Cardiac septum (tissue), 1 donor: ENCODE results near the gene EIF2AK2. TPM values are rescaled to one million over a fixed set of nuclear protein-coding genes. Genes with fewer than 3 reads are reported as not detected.
"Not testable (repeated sequence)": the region's sequence is repeated elsewhere in the genome, so short reads cannot be mapped to it uniquely, and the experiment has no call there.

ENCODE experiments used
- DNase-seq: peaks from one replicate; pipeline ENCODE4 v3.0.0-alpha.2; 2020; ENCODE audit warnings: low spot score
- intact Hi-C: fragments of 100-400 bp; cut with DNase I; formaldehyde crosslinking; loops from one replicate; pipeline ENCODE4 v1.14.0; 2022
- long read RNA-seq: library from polyadenylated mRNA; unstranded; transcript quantifications from one replicate; pipeline ENCODE4 v2.0.0, GENCODE V29; 2021
- total RNA-seq: library from RNA; stranded (reverse); fragmentation: NEBNext Ultra II Directional; extraction: Animal tissue kit (Norgen Biotek cat#: 25700); gene quantifications from one replicate; pipeline ENCODE4 v1.2.1, GENCODE V29; 2021
- donor health status: DM: no; HTN: no; CAD: no.

Gene EIF2AK2
- 17.9 TPM for total RNA-seq
- long read RNA-seq, full-length matches to known transcripts = 9 of 28 reads
- long read RNA-seq, partial matches to known transcripts = 9 of 28 reads
- long read RNA-seq, other reads (novel, unspliced or antisense) = 10 of 28 reads

DNA sequence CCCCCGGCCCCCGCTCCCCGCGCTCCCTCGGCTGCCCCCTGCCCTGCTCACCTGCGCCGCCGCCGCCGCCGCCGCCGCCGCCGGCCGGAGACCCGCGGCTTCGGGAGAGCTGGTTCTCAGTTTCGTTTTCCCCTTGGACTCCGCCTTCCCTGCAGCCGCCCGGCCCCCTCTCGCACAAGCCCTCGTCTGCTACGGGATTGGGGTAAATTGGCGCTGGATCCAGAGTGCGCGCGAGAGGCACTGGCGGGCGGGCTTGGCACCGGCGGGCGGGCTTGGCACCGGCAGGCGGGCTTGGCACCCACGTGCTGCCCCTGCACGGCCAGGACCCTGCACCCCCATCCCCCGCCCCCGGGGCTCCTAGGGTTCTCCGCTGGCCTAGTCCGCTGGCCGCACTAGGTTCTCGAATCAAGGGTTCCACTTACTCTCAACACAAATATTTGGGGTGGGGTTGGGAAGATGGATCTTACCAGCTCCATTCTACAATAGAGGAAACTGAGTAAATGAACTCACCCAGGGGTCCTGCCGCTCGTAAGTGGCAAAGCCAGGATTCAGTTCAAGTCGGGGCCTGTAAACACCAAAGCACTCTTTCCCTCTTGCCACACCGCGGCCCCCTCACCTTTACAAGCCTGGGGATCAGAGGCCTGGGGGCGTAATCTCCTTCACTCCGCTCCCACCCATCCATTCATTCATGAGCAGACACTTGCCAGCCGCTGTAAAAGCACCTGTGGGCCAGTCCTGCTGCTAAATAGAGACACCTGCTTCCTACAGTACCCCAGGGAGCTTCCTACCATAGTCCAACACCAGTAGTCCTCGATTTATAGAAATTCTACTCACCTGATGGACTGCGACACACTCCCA, at the start of gene EIF2AK2:
TSS of gene EIF2AK2 (minus strand) at position 124 of the 858 bp plus-strand sequence. CDS start 9,174 bp downstream, outside the sequence.
- intact Hi-C loops = no loop called here
- DNase-seq = peak; percentile 92

DNA sequence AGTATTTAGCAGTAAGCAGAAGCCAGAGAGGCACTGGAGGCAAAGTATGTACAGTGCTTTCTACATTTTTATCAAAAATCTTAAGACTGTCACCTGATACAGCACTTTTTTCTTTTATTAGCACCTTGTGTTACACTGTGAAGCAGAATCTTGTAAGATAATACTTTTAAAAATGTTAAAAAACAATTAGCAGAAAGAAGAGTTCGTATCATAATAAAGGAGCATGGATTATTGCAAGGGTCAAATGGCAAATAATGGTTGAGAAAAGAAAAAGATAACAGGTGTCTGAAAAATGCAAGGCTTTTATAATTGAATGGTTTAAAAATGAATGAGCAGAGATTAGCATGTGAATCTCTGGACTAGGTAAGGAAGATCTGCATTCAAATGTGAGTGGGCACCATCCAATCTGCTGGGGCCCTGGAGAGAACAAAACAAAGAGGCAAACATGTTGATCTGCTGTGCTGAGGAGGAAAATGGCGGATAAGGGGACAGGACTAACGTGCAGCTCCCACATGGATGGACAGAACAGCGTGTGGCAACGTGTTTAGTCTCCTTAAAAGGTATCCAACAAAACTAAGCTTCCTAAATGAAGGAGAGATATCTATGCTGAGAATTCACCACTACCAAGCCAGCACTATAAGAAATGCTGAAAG, 49.0 kb upstream of the EIF2AK2 start:
- intact Hi-C loops = no loop called here
- DNase-seq = no peak

DNA sequence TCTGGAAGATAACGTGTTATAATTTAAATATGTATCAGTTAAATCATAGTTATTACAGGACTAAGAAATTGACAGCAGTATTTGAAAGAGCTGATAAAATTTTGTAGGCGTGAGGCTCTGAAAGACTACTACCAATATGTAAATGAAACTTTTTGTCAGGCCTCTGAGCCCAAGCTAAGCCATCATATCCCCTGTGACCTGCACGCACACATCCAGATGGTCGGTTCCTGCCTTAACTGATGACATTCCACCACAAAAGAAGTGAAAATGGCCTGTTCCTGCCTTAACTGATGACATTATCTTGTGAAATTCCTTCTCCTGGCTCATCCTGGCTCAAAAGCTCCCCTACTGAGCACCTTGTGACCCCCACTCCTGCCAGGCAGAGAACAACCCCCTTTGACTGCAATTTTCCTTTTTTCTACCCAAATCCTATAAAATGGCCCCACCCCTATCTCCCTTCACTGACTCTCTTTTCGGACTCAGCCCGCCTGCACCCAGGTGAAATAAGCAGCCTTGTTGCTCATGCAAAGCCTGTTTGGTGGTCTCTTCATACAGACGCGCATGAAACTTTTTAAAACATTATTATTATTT, 48.4 kb upstream of the EIF2AK2 start:
- intact Hi-C loops, DNase-seq: not testable (repeated sequence)

DNA sequence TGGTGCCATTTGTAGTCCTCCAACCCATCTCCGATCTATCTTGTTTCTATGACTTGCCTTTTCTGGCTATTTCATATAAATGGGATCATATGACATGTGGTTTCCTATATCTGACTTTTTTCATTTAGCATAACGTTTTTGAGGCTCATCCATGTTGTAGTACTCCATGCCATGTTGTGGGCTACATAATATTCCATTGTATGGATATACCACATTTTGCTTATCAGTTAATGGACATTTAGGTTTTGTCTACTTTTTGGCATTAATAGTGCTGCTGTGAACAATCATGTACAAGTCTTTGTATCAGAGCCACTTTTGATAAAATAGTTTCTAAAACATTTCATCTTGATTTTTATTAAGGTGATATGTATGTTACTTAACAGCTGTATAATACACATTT, 46.9 kb upstream of the EIF2AK2 start:
- intact Hi-C loops = no loop called here
- DNase-seq = no peak

DNA sequence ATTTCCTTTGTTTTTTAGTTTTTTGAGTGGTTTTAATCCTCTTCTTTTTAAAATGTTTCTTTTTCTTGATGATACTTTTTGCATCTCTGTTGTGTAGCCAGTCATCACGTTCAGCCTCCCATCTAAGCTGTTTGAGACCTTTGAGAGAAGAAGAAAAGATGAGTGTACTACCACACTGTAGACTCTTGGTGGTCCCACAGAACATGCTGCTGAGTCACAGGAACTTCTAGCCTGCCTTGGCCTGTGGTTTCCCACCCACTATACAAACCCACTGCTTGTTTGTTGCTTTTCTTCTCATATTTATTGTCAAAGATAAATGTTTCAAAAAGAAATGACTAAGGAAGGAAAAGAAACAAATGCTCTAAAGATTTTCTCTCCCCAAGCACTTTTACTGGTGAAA, 45.0 kb upstream of the EIF2AK2 start:
- no peak for DNase-seq
- intact Hi-C loops = no loop called here

DNA sequence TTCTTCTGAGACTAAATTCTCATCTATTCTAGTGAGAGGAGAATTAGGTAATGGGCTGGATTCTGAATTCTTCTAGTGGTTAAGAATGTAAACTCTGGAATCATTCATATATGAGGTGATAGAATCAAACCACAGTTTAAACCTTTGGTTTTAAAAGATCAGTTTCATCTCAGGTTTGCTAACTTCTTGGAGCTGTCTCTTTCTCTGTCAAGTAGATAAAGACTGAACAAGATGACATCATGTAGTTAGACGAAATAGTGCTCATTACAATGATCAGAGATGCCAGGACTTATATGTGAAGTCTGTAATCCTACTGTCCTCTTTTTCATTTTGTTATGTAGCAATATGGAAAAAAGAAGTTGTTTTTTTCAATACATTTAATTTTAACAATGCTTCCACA, 44.4 kb upstream of the EIF2AK2 start:
- no peak for DNase-seq
- intact Hi-C loops = no loop called here

DNA sequence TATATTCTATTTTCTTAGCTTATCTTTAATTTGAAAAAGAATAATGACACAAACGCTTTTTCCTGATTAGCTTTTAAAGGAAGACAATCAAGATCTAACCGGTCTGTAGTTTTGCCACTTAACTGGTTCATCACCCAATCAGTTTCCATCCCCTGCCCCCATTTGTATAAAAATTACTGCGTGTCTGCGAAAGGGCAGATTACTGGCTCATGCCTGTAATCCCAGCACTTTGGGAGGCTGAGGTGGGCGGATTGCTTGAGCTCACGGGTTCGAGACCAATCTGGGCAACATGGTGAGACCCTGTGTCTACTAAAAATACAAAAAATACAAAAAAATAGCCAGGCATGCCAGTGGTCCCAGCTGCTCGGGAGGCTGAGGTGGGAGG, 41.9 kb upstream of the EIF2AK2 start:
- intact Hi-C loops = no loop called here
- no peak for DNase-seq

DNA sequence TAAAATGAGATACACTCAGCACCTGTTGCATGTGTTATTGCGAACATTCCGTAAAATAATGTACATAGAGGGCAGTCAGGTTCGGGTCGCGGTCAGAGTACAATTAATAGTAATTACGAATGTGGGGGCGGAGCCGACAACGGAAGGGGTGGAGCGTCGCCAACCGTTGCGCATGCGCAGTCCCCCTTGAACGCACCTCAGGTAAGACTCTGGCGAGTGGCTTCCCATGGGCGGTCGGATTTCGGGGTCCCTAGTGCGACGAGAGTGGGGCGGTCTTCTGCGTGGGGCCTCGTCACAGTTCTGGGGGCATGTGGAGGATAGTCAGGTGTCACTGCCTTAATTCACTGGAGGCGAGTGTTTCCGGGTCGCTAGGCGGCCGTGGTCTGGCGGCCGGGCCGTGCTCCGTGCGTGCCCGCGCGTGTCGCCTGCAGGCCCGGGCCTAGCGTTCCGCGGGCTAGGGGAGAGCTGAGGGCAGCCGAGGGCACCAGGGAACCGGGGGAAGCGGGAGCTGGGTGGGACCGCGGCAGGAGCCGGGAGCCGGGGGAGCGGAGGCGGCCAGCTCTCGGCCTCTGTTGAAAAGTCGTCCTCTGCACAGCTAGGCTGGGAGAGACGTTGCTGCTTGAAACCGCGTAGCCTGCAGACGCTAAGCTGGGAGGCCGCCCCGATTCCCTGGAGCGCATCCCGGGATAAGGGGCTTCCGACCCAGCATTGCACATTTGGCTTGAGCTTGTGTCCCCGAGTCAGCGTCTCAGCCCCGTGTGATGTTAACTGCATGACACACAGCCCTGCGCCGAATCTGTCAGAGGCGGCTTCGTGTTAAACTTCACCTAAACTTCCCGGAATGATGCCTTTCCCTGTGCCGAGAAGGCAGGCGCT, 39.8 kb upstream of the EIF2AK2 start, which contains the start of gene CEBPZOS:
TSS of gene CEBPZOS (plus strand) at position 177 of the 876 bp plus-strand sequence. CDS start 3,209 bp downstream, outside the sequence.
- peak; percentile 95 for DNase-seq
- intact Hi-C loops = no loop called here

DNA sequence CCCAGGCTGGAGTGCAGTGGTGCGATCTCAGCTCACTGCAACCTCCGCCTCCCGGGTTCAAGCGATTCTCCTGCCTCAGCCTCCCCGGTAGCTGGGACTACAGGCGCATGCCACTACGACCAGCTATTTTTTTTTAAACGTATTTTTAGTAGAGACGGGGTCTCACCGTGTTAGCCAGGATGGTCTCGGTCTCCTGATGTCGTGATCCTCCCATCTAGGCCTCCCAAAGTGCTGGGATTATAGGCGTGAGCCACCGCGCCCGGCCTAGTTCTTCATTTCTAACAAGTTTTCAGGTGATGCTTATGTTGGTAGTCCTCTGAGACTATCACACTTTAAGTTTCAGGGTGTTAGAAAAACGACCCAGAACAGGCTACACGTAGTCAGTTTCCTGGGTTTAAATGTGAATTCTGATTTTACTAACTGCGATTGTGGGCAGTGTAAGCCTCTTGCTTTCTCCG, 39.1 kb upstream of the EIF2AK2 start:
- intact Hi-C loops, DNase-seq: not testable (repeated sequence)

DNA sequence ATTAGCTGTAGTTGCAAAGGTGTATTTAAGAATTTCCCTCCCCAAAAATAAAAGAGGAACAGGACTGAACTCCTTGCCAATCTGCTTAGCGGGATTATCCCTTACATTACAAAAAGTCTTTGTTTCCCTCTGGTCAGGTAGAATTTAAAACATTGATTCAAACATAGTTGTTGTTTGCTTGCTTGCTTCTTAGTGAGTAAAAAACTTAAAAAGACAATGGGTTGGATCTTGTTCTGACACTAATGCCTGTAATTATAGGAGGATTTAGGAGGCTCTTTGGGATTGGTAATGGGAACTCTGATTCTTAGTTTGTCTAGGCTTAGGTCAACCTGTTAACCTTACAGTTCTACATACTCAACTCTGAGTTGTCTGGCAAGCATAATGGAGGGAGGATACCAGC, 35.8 kb upstream of the EIF2AK2 start:
- intact Hi-C loops = no loop called here
- no peak for DNase-seq

DNA sequence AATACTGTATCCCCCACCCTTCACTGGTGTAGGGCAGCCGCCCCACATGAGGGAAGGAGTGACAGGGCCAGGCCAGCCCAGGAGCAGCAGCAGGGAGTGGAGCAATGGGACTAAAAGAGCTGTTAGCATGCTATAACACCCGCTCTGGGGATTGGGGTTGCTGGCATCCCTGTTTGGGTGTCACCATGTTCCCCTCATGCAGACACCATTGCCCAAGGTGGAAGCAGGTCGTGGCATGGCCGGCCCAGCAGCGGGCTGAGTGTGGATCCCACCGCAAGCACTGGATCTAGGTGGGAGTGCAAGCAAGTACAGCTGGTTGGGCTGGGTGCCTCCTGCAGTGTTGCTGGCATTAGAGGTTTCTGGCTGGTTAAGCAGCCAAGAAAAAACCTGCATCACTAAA, 35.0 kb upstream of the EIF2AK2 start:
- no peak for DNase-seq
- intact Hi-C loops = no loop called here

DNA sequence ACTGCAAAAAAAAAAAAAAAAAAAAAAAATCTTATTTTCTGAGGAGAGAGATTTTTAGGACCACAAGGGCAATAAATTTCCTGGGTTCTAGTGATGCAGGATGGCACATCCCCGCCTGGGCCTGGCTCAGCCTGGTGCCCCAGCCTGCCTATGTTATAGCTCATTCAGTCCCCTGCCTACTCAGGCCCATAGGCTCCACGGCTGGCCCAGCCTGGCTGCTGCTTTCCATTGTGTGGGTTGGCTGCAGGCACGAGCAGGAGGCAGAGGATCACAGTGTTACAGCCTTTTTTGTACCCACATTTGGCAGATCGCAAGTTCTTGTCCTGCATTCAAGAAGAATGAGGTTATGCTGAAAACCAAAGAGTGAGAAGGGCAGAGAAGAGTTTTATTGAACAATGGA, 34.5 kb upstream of the EIF2AK2 start:
- no peak for DNase-seq
- intact Hi-C loops = no loop called here

DNA sequence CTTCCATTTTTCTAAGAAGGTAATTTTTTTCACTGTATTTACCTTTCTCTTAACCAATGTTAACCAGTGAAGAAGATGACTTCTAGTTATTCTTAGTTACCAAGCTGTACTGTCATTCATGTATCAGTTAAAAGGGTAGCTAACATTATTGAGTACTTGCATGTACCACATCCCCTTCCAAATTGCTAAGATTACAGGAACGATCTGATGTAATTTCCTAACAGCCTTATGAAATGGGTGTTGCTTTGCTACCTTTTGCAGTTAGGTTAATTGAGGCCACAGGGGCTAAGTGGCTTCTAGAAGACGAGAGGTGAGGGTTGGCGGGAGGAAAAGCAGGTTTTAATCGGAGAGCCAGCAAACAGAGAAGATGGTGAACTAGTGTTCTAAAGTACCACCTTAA, 33.5 kb upstream of the EIF2AK2 start:
- DNase-seq = no peak
- intact Hi-C loops = no loop called here

DNA sequence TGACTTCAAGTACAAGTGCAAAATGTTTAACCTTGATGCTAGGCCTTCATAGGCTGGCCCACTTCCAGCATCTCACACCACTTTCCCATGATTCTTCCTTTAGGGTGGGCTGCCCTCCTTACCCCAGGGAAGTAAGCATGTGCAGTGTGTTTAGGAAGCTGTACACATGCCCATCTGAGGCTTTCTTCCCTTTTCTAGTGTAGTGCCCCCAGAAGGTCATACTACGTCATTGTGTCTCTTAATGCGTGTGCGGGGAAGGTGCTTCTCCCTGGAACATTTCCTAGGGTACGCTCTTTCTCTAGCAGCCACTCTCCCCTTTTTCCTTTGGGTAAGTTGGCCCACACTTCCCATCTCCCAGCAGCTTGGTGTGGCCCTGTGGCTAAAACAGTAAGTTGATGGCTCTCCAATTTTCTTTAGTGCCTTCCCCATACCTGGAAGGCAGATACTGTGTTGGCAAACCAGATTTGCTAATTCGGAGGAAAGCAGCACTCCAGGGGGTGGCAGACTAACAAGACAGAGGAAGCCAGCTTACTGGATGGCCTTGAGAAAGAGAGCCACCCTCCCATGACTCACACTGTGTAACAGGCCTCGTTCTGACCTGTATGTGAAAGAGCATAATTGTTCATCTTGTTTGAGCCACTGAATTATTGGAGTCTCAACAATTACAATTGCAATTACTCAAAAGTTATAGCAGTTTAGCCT, 32.8 kb upstream of the EIF2AK2 start:
- intact Hi-C loops = no loop called here

DNA sequence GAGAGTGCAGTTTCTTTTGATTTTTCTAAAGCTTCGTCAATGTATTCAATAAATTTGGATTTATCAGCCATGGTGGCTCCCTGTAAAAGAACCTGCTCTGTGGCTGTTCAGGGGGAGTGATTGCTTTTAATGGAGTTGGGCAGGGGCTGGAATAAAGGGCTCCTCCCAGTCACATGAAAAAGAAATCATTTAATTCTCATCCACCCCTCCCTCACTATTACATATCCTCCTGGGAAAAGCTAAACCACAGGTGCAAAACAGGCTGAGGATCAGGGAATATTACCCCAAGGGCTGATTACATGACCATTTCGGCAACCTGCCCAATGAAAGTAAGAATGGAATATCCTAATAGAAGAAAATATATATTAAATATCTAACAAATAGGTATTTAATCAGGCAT, 31.8 kb upstream of the EIF2AK2 start, which contains the start of gene SULT6B1:
TSS of gene SULT6B1 (minus strand) at position 101 of the 400 bp plus-strand sequence. CDS start at position 71, 30 bp downstream.
- intact Hi-C loops = no loop called here
- no peak for DNase-seq

More for the DNA sequence above, 32.8 kb upstream of the EIF2AK2 start:
- DNase-seq = peak; percentile 78

DNA sequence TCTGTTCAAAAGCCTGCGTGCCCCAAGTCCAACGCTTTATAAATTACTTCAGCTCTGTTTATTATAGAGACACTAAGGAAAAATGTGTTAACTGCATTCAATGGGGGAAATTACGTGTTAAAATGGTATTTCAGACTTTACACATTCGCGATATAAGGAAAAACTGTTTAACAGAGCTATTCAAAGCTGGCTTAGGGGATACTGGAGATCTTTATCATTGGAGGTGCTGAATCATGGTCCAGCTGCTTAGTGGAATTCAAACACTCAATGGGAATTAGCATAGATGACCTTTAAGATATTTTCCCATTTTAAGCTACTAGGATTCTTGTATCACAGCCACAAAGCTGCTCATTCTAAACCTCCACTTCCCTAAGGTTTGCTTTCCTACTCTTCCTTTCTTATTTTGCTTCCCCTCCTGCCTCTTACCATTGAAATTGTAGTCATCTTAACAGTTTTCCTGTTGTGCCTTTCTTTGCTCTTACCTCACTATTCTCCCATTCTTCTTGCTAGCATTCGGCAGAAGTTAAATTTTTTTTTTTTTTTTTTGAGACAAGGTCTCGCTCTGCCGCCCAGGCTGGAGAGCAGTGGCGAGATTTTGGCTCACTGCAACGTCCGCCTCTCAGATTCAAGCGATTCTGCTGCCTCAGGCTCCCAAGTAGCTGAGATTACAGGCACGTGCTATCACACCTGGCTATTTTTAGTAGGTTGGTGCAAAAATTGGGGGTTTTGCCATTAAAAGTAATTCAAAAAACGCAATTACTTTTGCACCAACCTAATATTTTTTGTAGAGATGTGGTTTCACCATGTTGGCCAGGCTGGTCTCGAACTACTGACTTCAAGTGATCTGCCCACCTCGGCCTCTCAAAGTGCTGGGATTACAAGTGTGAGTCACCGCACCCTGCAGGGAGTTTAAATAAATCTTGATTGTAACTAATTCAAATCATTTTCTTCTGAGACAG, 25.2 kb upstream of the EIF2AK2 start:
- DNase-seq = no peak
- intact Hi-C loops = no loop called here

DNA sequence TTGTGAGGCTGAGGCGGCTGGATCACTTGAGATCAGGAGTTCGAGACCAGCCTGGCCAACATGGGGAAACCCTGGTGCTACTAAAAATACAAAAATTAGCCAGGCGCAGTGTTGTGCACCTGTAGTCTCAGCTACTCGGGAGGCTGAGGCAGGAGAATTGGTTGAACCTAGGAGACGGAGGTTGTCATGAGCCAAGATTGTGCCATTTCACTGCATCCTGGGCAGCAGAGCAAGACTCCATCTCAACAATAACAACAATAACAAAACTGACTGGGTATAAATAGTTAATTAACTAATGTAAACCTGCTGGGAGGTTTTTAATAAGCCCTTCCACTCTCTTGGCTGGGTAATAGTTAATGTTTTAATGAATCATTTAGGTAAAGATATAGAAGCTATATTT, 23.9 kb upstream of the EIF2AK2 start:
- intact Hi-C loops = no loop called here
- DNase-seq = no peak
